Kidney (tissue), 14 donors: ENCODE measurements around the gene VPS39. TPM values are rescaled to one million over a fixed set of nuclear protein-coding genes. Genes with fewer than 3 reads are reported as not detected.

Experiments used
- DNase-seq, 5 donors: peaks; one replicate each; pipeline ENCODE4 v3.0.0-alpha.2; 2013 to 2020
- FAIRE-seq: peaks from 2 replicates; lab custom pipeline; 2012; peaks lifted over from hg19 to GRCh38; lab: Jason Lieb, UNC
- H3K27ac ChIP-seq, 2 donors: one replicate each; pipeline ENCODE4 v1.7.0; 2013; ENCODE audit warnings: low read depth in 2 of 2, low read length in 2 of 2, inconsistent platforms in 1 of 2
- H3K27me3 ChIP-seq: one replicate; pipeline ENCODE4 v1.7.1; 2013; ENCODE audit warnings: low read length, inconsistent platforms; ENCODE audit not compliant: control insufficient read depth, insufficient read depth
- H3K36me3 ChIP-seq, 3 donors: one replicate each; pipeline versions ENCODE4 v1.7.0 to v1.7.1; 2013; ENCODE audit warnings: low read length in 3 of 3, control low read depth in 1 of 3, inconsistent platforms in 1 of 3; ENCODE audit not compliant: insufficient read depth in 3 of 3, control insufficient read depth in 2 of 3
- H3K4me1 ChIP-seq, 3 donors: one replicate each; pipeline versions ENCODE4 v1.7.0 to v1.7.1; 2013; ENCODE audit warnings: low read length in 3 of 3, inconsistent platforms in 1 of 3, low read depth in 1 of 3; ENCODE audit not compliant: control insufficient read depth in 2 of 3, insufficient read depth in 2 of 3
- H3K4me3 ChIP-seq, 3 donors: one replicate each; pipeline versions ENCODE4 v1.7.0 to v1.8.1; 2013; ENCODE audit warnings: low read length in 3 of 3, control low read depth in 1 of 3, inconsistent platforms in 1 of 3
- H3K9ac ChIP-seq, 3 donors: one replicate each; pipeline versions ENCODE4 v1.7.0 to v1.7.1; 2013; ENCODE audit warnings: low read length in 3 of 3, control low read depth in 1 of 3, inconsistent platforms in 1 of 3
- H3K9me3 ChIP-seq, 3 donors: one replicate each; pipeline versions ENCODE4 v1.7.0 to v1.7.1; 2013; ENCODE audit warnings: low read length in 3 of 3, control low read depth in 1 of 3, inconsistent platforms in 1 of 3; ENCODE audit not compliant: control insufficient read depth in 2 of 3, insufficient read depth in 1 of 3
- CTCF ChIP-seq: IDR thresholded peaks from 3 replicates; pipeline ENCODE4 v1.5.1; 2012; ENCODE audit warnings: mild to moderate bottlenecking, moderate library complexity, borderline replicate concordance; ENCODE audit not compliant: insufficient read depth; ENCODE audit errors: extremely low read depth
- intact Hi-C: fragments of 100-400 bp; cut with DNase I; formaldehyde crosslinking; loops from one replicate; pipeline ENCODE4 v1.11.1; 2022
- polyA plus RNA-seq: library from polyadenylated mRNA; stranded (reverse); fragments of 350-450 nt; fragmentation: Illumina TruSeq; extraction: RNeasy Lipid Tissue Mini Kit (QIAGEN cat#74804); gene quantifications from one replicate; pipeline ENCODE4 v1.2.3, GENCODE V29; 2014; ENCODE audit warnings: low read depth, low replicate concordance; ENCODE audit not compliant: insufficient read depth
- total RNA-seq: library from RNA; stranded (reverse); fragmentation: NEBNext Ultra II Directional; extraction: Animal tissue kit (Norgen Biotek cat#: 25700); gene quantifications from one replicate; pipeline ENCODE4 v1.2.1, GENCODE V29; 2021
- donor health status: control.
- donor health status: control.
- donor health status: control.
- donor health status: control.
- donor health status: control.
- donor health status: DM: yes; HTN: yes; CAD: no.
- donor health status: Normal renal cell carcinoma (clear cell type).

VPS39 gene
- total and polyA plus RNA-seq, 2 donors from 2014 or later: 33.1 to 70.9 TPM

GRCh38 chr15:42158941-42159340 is 49.2 kb downstream of the VPS39 start:
- intact Hi-C loops: no loop called here
- FAIRE-seq (no peak), DNase-seq (no peak)
- Histone ChIP-seq H3K36me3 (peaks cover 7 to 43% (median 39%) of the 10 kb centered on the region in 3 donors), H3K4me3 (no peak overlapping the region), H3K9me3 (no peaks in the 10 kb centered on the region), H3K9ac (no peak overlapping the region), H3K4me1 (peaks cover 3 to 15% (median 14%) of the 10 kb centered on the region in 3 donors), H3K27me3 (no peaks in the 10 kb centered on the region), H3K27ac (no peak overlapping the region)
- TF ChIP-seq CTCF: no peak

GRCh38 chr15:42157981-42158765 is 49.9 kb downstream of the VPS39 start:
- peaks cover 7 to 35% (median 31%) of the 10 kb centered on the region in 3 donors for H3K36me3 ChIP-seq
- DNase-seq (no peak), FAIRE-seq (no peak)
- H3K27ac ChIP-seq: peak overlapping the region in 1 of 2 donors; percentile 35
- no peaks in the 10 kb centered on the region for H3K9me3 ChIP-seq
- TF ChIP-seq CTCF: no peak
- no peaks in the 10 kb centered on the region for H3K27me3 ChIP-seq
- no peak overlapping the region for H3K9ac ChIP-seq
- H3K4me1 ChIP-seq: peaks cover 3 to 22% (median 16%) of the 10 kb centered on the region in 3 donors
- intact Hi-C loops: no loop called here
- H3K4me3 ChIP-seq: no peak overlapping the region

- Histone ChIP-seq H3K4me1 (peaks cover 3 to 29% (median 20%) of the 10 kb centered on the region in 3 donors), H3K27me3 (no peaks in the 10 kb centered on the region), H3K4me3 (no peak overlapping the region), H3K9ac (no peak overlapping the region), H3K36me3 (peaks cover 7 to 27% (median 24%) of the 10 kb centered on the region in 3 donors), H3K9me3 (no peaks in the 10 kb centered on the region), H3K27ac (no peak overlapping the region)
- intact Hi-C loops: no loop called here
- DNase-seq (no peak), FAIRE-seq (no peak)
- TF ChIP-seq CTCF: no peak
These were observed 50.7 kb downstream of the VPS39 start for GRCh38 chr15:42157381-42157780.
